HEK293 (cell line): ENCODE results near the gene ZFP92.

Source experiments
- ELK4 ChIP-seq: IDR thresholded peaks from 2 replicates; pipeline ENCODE4 v1.6.1; 2011; ENCODE audit warnings: mild to moderate bottlenecking, low read depth, low read length, borderline replicate concordance
- HOXC10 ChIP-seq: sonication (generic); formaldehyde crosslinking; IDR thresholded peaks from 2 replicates; pipeline ENCODE4 v1.8.1; 2023; ENCODE audit warnings: mild to moderate bottlenecking, missing genetic modification reagents
- ZBTB8A ChIP-seq: fragments of 450-650 bp; formaldehyde crosslinking; IDR thresholded peaks from 2 replicates; pipeline ENCODE4 v1.5.1; 2016; ENCODE audit warnings: missing biosample characterization, missing genetic modification characterization
- ZNF510 ChIP-seq: fragments of 450-650 bp; formaldehyde crosslinking; IDR thresholded peaks from 2 replicates; pipeline ENCODE4 v1.5.1; 2018; ENCODE audit warnings: mild to moderate bottlenecking, missing genetic modification characterization, missing biosample characterization; ENCODE audit not compliant: insufficient replicate concordance
- ZNF544 ChIP-seq: fragments of 450-650 bp; formaldehyde crosslinking; IDR thresholded peaks from 2 replicates; pipeline ENCODE4 v1.5.0; 2017; ENCODE audit warnings: missing biosample characterization, missing genetic modification characterization
- ZNF670 ChIP-seq: fragments of 450-650 bp; formaldehyde crosslinking; IDR thresholded peaks from 2 replicates; pipeline ENCODE4 v1.5.1; 2016; ENCODE audit warnings: missing biosample characterization, missing genetic modification characterization, low read depth
- ZNF785 ChIP-seq: fragments of 450-650 bp; formaldehyde crosslinking; IDR thresholded peaks from 2 replicates; pipeline ENCODE4 v1.5.1; 2016; ENCODE audit warnings: missing biosample characterization, missing genetic modification characterization
- TF ChIP-seq, protein P1 (sequence below): fragments of 450-650 bp; formaldehyde crosslinking; IDR thresholded peaks from 2 replicates; pipeline ENCODE4 v1.5.1; 2016; ENCODE audit warnings: missing biosample characterization, missing genetic modification characterization
- TF ChIP-seq, protein P2 (sequence below): fragments of 450-650 bp; formaldehyde crosslinking; IDR thresholded peaks from 2 replicates; pipeline ENCODE4 v1.5.1; 2016; ENCODE audit warnings: missing biosample characterization, missing genetic modification characterization
- TF ChIP-seq, protein P3 (sequence below): fragments of 450-650 bp; formaldehyde crosslinking; IDR thresholded peaks from 2 replicates; pipeline ENCODE4 v1.5.1; 2017; ENCODE audit warnings: missing biosample characterization, missing genetic modification characterization

DNA sequence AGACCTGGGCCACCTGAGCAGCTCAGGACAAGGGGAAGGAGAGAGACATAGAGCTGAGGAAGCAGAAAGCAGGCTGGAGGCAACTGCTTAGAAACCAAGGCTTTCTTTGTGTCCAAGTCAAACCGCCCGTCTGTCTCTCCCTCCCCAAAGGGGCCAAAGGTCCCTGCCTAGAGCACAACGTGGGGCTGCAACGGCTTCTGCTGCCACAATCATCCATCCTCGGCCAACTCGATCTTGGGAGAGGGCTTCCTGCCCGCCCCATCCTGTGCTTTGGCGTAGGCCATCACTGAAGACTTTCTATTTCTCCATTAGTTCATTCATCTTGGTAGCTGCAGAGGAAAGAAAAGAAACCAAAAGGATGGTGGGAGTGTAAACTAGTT lies 36.3 kb downstream of the ZFP92 start:
- TF ChIP-seq, protein P1, sequence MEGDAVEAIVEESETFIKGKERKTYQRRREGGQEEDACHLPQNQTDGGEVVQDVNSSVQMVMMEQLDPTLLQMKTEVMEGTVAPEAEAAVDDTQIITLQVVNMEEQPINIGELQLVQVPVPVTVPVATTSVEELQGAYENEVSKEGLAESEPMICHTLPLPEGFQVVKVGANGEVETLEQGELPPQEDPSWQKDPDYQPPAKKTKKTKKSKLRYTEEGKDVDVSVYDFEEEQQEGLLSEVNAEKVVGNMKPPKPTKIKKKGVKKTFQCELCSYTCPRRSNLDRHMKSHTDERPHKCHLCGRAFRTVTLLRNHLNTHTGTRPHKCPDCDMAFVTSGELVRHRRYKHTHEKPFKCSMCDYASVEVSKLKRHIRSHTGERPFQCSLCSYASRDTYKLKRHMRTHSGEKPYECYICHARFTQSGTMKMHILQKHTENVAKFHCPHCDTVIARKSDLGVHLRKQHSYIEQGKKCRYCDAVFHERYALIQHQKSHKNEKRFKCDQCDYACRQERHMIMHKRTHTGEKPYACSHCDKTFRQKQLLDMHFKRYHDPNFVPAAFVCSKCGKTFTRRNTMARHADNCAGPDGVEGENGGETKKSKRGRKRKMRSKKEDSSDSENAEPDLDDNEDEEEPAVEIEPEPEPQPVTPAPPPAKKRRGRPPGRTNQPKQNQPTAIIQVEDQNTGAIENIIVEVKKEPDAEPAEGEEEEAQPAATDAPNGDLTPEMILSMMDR (tag by site-specific recombination) = no peak
- TF ChIP-seq ZNF510 (tag by site-specific recombination) (no peak), HOXC10 (CRISPR knock-in tag) (no peak), ZNF544 (no peak), ZBTB8A (tag by site-specific recombination) (no peak), ELK4 (no peak), ZNF785 (tag by site-specific recombination) (no peak), ZNF670 (tag by site-specific recombination) (no peak)
- TF ChIP-seq, protein P2, sequence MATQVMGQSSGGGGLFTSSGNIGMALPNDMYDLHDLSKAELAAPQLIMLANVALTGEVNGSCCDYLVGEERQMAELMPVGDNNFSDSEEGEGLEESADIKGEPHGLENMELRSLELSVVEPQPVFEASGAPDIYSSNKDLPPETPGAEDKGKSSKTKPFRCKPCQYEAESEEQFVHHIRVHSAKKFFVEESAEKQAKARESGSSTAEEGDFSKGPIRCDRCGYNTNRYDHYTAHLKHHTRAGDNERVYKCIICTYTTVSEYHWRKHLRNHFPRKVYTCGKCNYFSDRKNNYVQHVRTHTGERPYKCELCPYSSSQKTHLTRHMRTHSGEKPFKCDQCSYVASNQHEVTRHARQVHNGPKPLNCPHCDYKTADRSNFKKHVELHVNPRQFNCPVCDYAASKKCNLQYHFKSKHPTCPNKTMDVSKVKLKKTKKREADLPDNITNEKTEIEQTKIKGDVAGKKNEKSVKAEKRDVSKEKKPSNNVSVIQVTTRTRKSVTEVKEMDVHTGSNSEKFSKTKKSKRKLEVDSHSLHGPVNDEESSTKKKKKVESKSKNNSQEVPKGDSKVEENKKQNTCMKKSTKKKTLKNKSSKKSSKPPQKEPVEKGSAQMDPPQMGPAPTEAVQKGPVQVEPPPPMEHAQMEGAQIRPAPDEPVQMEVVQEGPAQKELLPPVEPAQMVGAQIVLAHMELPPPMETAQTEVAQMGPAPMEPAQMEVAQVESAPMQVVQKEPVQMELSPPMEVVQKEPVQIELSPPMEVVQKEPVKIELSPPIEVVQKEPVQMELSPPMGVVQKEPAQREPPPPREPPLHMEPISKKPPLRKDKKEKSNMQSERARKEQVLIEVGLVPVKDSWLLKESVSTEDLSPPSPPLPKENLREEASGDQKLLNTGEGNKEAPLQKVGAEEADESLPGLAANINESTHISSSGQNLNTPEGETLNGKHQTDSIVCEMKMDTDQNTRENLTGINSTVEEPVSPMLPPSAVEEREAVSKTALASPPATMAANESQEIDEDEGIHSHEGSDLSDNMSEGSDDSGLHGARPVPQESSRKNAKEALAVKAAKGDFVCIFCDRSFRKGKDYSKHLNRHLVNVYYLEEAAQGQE (tag by site-specific recombination) = no peak
- TF ChIP-seq, protein P3, sequence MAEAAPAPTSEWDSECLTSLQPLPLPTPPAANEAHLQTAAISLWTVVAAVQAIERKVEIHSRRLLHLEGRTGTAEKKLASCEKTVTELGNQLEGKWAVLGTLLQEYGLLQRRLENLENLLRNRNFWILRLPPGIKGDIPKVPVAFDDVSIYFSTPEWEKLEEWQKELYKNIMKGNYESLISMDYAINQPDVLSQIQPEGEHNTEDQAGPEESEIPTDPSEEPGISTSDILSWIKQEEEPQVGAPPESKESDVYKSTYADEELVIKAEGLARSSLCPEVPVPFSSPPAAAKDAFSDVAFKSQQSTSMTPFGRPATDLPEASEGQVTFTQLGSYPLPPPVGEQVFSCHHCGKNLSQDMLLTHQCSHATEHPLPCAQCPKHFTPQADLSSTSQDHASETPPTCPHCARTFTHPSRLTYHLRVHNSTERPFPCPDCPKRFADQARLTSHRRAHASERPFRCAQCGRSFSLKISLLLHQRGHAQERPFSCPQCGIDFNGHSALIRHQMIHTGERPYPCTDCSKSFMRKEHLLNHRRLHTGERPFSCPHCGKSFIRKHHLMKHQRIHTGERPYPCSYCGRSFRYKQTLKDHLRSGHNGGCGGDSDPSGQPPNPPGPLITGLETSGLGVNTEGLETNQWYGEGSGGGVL (tag by site-specific recombination) = no peak
